ENCODE measurements around the gene RAP1GAP.

- no peak for TF ChIP-seq CTCF (CRISPR knock-in tag; IDR thresholded peaks at IDR 0.05)
- no peak for TF ChIP-seq NFYB (CRISPR knock-in tag; IDR thresholded peaks at IDR 0.05)
- no peak for TF ChIP-seq ZNF605 (CRISPR knock-in tag; IDR thresholded peaks at IDR 0.05)
- TF ChIP-seq BRF2 (CRISPR knock-in tag; IDR thresholded peaks at IDR 0.05): no peak
- no peak for TF ChIP-seq NR2C2 (CRISPR knock-in tag; IDR thresholded peaks at IDR 0.05; ENCODE audit: borderline replicate concordance)
- no peak for TF ChIP-seq CAMTA2 (CRISPR knock-in tag; IDR thresholded peaks at IDR 0.05; ENCODE audit: borderline replicate concordance)
- no peak for TF ChIP-seq FOXA3 (CRISPR knock-in tag; IDR thresholded peaks at IDR 0.05)
- TF ChIP-seq ATF2 (CRISPR knock-in tag; IDR thresholded peaks at IDR 0.05): no peak
- no peak for TF ChIP-seq ELF1 (CRISPR knock-in tag; IDR thresholded peaks at IDR 0.05)
- no peak for TF ChIP-seq ZSCAN29 (CRISPR knock-in tag; conservative IDR thresholded peaks at IDR 0.05)
- TF ChIP-seq, protein P1, sequence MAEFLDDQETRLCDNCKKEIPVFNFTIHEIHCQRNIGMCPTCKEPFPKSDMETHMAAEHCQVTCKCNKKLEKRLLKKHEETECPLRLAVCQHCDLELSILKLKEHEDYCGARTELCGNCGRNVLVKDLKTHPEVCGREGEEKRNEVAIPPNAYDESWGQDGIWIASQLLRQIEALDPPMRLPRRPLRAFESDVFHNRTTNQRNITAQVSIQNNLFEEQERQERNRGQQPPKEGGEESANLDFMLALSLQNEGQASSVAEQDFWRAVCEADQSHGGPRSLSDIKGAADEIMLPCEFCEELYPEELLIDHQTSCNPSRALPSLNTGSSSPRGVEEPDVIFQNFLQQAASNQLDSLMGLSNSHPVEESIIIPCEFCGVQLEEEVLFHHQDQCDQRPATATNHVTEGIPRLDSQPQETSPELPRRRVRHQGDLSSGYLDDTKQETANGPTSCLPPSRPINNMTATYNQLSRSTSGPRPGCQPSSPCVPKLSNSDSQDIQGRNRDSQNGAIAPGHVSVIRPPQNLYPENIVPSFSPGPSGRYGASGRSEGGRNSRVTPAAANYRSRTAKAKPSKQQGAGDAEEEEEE (CRISPR knock-in tag; IDR thresholded peaks at IDR 0.05; ENCODE audit: borderline replicate concordance): no peak
- no peak for TF ChIP-seq ZNF225 (CRISPR knock-in tag; IDR thresholded peaks at IDR 0.05)
Observed at GRCh38 chr1:21665711-21666575, 3.2 kb downstream of the RAP1GAP start.

Measured in HepG2 (cell line).